Stimulated activated memory B cell treated with anti-CD40 and anti-IgM and Interleukin-4, amounts not matched to agents 10 μg/mL and 1 μg/mL and 100 μg/mL, for 72 hours (primary cell): ENCODE data around the gene OXCT2.

Experiments used
- ATAC-seq: fragments of 150-1000 bp; cut with Tn5 transposase; 2 replicates; pipeline ENCODE4 v1.10.0; 2021
- H3K27ac Mint-ChIP-seq: one replicate; pipeline ENCODE4 v1.8.0; 2022; ENCODE audit warnings: mild to moderate bottlenecking, mixed read lengths
- H3K27me3 Mint-ChIP-seq: one replicate; pipeline ENCODE4 v1.8.0; 2022; ENCODE audit warnings: mixed read lengths
- H3K36me3 Mint-ChIP-seq: one replicate; pipeline ENCODE4 v1.8.0; 2022; ENCODE audit warnings: mixed read lengths
- H3K4me1 Mint-ChIP-seq: one replicate; pipeline ENCODE4 v1.8.0; 2022; ENCODE audit warnings: mixed read lengths
- H3K4me3 Mint-ChIP-seq: one replicate; pipeline ENCODE4 v1.8.0; 2022; ENCODE audit warnings: mild to moderate bottlenecking, moderate library complexity, mixed read lengths
- H3K9me3 Mint-ChIP-seq: one replicate; pipeline ENCODE4 v1.8.0; 2022; ENCODE audit warnings: mixed read lengths

OXCT2 gene

DNA sequence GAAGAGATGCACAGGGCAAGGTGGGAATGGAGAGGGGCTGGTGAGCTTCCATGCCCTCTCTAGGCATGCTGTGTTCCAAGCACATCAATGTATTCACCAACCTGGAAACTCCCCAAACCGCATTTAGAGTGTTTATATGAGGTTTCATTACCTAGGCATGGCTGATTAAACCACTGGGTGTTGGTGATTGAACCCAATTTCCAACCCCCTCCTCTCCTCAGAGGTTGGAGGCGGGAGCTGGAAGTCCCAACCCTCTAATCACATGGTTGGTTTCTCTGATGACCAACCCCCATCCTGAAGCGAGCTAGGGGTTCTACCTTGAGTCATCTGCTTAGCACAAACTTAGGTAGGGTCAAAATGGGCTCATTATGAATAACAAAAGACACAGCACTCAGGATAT, 35.4 kb downstream of the OXCT2 start:
- Mint-ChIP-seq H3K9me3 (no peaks in the 10 kb centered on the region), H3K4me3 (no peak overlapping the region), H3K27ac (no peak overlapping the region), H3K36me3 (no peaks in the 10 kb centered on the region), H3K27me3 (peaks cover 37% of the 10 kb centered on the region), H3K4me1 (peaks cover 20% of the 10 kb centered on the region)
- ATAC-seq: no peak

DNA sequence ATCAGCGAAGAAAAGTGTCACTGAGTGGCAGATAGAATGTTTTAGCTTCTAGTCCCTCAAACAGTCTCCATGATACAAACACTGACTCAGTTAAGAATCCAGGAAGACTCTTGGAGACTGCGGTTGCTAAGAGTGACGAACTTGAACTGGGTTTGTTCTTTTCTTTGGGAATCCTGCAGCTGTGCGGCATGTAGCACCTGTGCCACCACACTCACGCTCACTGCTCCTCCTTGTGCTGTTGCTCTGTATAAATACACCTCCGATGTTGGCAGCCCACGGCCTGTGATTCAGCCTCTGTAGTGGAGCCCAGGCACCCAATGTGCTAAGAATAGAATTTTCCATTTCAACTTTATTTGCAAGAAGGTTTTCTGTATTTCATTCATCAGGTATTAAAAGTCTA, 38.0 kb downstream of the OXCT2 start:
- H3K27ac Mint-ChIP-seq: no peak overlapping the region
- H3K9me3 Mint-ChIP-seq: no peaks in the 10 kb centered on the region
- H3K27me3 Mint-ChIP-seq: peaks cover 63% of the 10 kb centered on the region
- no peak for ATAC-seq
- peaks cover 12% of the 10 kb centered on the region for H3K4me1 Mint-ChIP-seq
- no peaks in the 10 kb centered on the region for H3K36me3 Mint-ChIP-seq
- H3K4me3 Mint-ChIP-seq: no peak overlapping the region

DNA sequence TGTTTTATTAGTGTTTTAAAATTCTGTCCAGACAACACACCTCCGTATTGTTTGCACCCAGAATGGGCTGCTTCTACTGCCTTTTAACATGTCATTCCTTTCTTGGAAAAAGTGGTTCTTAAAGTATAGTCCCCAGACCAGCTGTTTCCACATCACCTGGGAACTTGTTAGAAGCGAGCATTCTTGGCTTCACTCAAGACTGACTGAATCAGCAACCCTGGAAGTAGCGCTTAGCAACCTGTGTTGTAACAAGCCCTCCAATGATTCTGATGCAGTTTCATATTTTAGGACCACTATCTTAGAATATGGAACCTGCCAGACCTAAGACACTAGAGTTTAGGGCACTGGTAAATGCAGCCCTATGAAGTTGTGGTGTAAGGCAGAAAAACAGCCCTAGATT, 38.4 kb downstream of the OXCT2 start:
- H3K27me3 Mint-ChIP-seq: peaks cover 67% of the 10 kb centered on the region
- peaks cover 16% of the 10 kb centered on the region for H3K4me1 Mint-ChIP-seq
- no peaks in the 10 kb centered on the region for H3K36me3 Mint-ChIP-seq
- ATAC-seq: no peak
- no peak overlapping the region for H3K27ac Mint-ChIP-seq
- no peaks in the 10 kb centered on the region for H3K9me3 Mint-ChIP-seq
- no peak overlapping the region for H3K4me3 Mint-ChIP-seq

DNA sequence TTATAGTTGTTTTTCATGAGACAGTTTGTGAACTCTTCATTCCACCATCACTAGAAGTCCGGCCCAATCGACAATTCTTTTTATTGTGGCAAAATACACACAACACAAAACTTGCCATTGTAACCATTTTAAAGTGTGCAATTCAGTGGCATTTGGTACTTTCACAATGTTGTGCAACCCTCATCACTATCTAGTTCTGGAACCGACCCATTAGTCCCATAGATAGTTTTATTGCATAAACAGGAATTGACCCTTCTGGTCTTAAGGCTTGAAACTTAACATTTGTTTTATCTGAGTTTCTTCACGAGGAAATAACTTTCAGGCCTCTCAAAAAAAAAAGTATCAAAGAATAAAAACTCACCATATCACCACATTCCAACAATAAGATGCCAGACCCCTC, 41.3 kb downstream of the OXCT2 start:
- Mint-ChIP-seq H3K4me3 (no peak overlapping the region), H3K27ac (no peak overlapping the region), H3K27me3 (peaks cover 74% of the 10 kb centered on the region), H3K36me3 (no peaks in the 10 kb centered on the region), H3K4me1 (peaks cover 28% of the 10 kb centered on the region), H3K9me3 (no peaks in the 10 kb centered on the region)
- no peak for ATAC-seq

DNA sequence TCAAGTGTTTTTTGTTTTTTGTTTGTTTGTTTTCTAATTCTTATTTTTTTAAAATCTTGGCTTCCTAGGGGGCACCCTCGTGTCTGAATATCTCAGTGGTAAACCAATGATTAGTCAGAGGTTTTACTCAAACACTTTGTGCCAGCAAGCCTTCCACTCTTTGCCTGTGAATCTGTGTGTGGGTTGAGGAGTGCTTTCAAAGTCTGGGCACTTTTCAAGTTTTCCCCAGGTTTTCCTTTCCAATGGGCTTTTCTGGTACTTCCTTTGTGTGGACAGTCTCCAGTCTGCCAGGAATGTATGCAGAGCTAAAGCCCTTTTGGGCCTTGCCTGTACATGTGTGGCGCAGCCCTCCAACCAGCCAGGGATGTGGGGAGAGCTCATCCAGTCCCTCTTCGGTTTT, 42.1 kb downstream of the OXCT2 start:
- Mint-ChIP-seq H3K4me1 (peaks cover 28% of the 10 kb centered on the region), H3K4me3 (peak overlapping the region; percentile 34), H3K36me3 (no peaks in the 10 kb centered on the region), H3K27ac (no peak overlapping the region), H3K9me3 (no peaks in the 10 kb centered on the region), H3K27me3 (peaks cover 77% of the 10 kb centered on the region)
- ATAC-seq: no peak

DNA sequence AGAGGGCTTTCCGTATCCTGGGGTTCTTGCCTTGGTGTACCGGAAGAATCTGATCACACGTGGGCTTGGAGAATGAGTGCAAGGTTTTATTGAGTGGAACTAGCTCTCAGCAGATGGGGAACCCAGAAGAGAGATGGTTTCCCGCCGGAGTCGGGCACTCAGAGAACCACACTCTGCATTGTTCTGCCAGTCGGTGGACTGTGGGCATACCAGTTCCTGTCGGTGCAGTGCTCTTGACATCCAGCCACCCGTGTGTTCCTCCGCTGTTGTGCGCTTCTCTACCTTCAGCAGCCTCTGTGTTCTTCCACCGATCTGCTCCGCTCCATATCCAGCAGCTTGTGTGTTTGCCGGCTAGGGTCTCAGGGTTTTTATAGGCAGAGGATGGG, 43.2 kb downstream of the OXCT2 start:
- Mint-ChIP-seq H3K27me3 (peaks cover 66% of the 10 kb centered on the region), H3K36me3 (no peaks in the 10 kb centered on the region), H3K4me1 (peaks cover 28% of the 10 kb centered on the region), H3K4me3 (peak overlapping the region; percentile 82), H3K27ac (peak overlapping the region; percentile 70), H3K9me3 (no peaks in the 10 kb centered on the region)
- peak; percentile 59 for ATAC-seq

DNA sequence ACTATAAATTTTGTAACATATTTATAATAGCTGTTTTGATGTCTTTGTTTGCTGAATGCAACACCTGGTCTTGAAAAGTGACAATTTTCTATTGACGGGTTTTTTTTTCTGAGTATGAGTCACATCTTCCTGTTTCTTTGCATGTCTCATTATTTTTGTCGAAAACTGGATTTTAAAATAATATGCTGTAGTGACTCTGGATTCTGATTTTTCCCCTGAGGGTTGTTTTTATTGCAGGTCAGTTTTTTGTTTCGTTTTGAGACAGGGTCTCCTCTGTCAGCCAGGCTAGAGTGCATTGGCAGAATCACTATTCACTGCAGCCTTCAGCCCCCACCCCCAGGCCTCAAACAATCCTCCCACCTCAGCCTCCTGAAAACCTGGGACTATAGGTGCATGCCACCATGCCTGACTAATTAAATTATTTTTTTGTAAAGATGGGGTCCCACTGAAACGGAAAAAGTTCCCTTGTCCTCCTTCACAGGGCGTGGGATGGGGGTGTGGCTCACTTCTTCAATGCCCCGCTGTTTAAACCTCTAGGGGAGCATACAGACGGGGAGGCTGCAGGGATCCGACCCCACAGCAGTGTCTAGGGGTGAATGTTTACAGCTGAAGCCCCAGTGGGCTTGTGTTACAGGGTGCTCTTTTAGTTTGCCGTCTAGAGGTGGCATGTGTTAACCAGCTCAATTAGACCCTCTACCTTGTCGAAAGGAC, 43.8 kb downstream of the OXCT2 start:
- Mint-ChIP-seq H3K9me3 (no peaks in the 10 kb centered on the region), H3K4me3 (peak overlapping the region; percentile 82), H3K27me3 (peaks cover 65% of the 10 kb centered on the region), H3K4me1 (peaks cover 28% of the 10 kb centered on the region), H3K27ac (peak overlapping the region; percentile 70), H3K36me3 (no peaks in the 10 kb centered on the region)
- ATAC-seq: peak; percentile 66

DNA sequence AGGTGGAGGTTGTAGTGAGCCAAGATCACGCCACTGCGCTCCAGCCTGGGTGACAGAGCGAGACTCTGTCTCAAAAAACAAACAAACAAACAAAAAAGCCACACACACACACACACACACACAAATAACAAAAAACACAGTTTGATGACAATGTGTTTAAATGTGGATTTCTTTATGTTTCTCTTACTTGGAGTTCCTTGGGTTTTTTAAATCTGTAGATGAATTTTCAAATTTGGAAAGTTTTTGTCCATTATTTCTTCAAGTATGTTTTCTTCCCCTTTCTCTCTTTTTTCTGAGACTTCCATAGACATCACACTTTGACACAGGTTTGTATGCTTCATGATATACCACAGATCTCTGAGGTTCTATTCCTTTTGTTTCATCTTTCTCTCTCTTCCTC, 44.5 kb downstream of the OXCT2 start:
- H3K4me3 Mint-ChIP-seq: no peak overlapping the region
- no peaks in the 10 kb centered on the region for H3K9me3 Mint-ChIP-seq
- H3K36me3 Mint-ChIP-seq: no peaks in the 10 kb centered on the region
- no peak overlapping the region for H3K27ac Mint-ChIP-seq
- no peak for ATAC-seq
- H3K4me1 Mint-ChIP-seq: peaks cover 28% of the 10 kb centered on the region
- peaks cover 65% of the 10 kb centered on the region for H3K27me3 Mint-ChIP-seq

DNA sequence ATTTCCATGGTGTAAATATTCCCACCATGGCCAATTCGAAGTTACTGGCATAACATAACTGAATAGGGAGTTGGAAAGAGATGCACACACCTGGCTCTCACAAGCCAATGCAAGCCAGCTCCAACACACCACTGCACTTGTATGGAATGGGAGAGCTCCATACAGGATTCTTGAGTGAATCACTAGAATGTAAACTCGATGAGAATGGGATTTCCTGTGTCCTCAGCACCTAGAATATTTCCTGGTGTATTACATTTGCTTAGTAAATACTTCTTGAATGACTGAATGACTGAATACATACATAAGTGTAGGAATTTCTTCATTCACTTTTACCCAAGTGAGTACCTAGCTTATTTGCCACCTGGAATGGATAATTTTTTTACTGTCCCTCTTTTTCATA, 48.7 kb downstream of the OXCT2 start:
- H3K9me3 Mint-ChIP-seq: no peaks in the 10 kb centered on the region
- H3K4me1 Mint-ChIP-seq: peaks cover 10% of the 10 kb centered on the region
- no peaks in the 10 kb centered on the region for H3K36me3 Mint-ChIP-seq
- H3K4me3 Mint-ChIP-seq: no peak overlapping the region
- no peak for ATAC-seq
- H3K27ac Mint-ChIP-seq: no peak overlapping the region
- H3K27me3 Mint-ChIP-seq: peaks cover 43% of the 10 kb centered on the region

DNA sequence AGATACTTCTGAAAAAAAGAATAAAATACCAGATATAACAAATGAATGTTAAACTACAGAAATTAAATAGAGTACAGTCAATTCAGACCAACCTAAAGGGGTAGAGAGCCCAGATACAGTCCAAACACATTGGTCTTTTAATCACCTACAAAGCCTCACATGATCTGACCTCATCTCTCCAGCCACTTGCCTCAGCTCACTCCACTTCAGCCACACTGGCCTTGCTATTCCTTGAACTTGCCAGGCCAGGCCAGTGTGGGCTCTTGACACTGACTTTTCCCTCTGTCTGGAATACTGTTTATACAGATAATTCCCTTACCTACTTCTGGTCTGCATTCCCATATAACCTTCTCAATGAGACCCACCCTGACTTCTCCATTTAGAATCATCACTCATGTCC, 49.5 kb downstream of the OXCT2 start:
- H3K4me1 Mint-ChIP-seq: peaks cover 1% of the 10 kb centered on the region
- no peaks in the 10 kb centered on the region for H3K9me3 Mint-ChIP-seq
- no peak overlapping the region for H3K27ac Mint-ChIP-seq
- no peak overlapping the region for H3K4me3 Mint-ChIP-seq
- peaks cover 40% of the 10 kb centered on the region for H3K27me3 Mint-ChIP-seq
- no peak for ATAC-seq
- H3K36me3 Mint-ChIP-seq: no peaks in the 10 kb centered on the region

DNA sequence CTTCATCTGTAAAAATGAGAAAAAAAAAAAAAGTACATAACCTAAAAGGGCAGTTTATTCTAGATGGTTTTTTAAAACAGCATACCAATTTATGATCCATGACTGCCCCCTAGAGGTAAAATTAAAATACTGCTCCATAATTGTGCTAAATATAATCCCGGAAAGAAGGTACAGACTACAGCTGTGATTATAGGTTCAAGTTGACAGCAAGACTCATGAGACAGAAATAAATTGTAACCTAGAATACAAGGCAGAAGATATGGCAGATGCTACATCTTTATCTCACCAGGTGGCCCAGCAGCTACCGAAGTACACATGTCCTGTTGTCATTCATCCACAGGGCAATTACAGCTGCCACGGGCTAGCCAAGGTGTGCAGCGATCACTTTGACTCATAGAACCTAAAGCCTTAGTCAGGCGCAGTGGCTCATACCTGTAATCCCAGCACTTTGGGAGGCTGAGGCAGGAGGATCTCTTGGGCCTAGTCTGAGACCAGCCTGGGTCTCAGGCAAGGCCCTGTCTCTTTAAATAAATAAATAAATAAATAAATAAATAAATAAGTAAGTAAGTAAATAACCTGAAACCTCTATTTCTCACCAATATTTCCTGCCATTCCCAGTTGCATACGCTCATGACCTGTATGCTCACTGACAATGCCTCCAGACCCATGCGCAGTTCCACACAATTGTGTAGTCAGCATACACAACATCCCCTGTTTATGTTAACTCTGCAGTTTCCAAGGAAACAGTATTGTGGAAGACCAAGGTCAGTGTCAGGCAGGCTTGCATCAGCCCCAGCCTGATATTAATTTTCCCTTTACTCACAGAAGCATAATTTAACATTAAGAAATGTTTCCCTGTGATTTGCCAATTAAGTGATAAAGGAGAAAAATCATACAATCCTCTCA, 50.8 kb downstream of the OXCT2 start:
- Mint-ChIP-seq H3K36me3 (no peaks in the 10 kb centered on the region), H3K9me3 (no peaks in the 10 kb centered on the region), H3K4me1 (no peaks in the 10 kb centered on the region), H3K4me3 (no peak overlapping the region), H3K27ac (no peak overlapping the region), H3K27me3 (peaks cover 36% of the 10 kb centered on the region)
- peak; percentile 64 for ATAC-seq
